GM12878 (cell line): ENCODE results near the gene KLHL24. TPM values are rescaled to one million over a fixed set of nuclear protein-coding genes. Genes with fewer than 3 reads are reported as not detected.

Experiments
- ATAC-seq: fragments of 200-7000 bp; cut with Tn5 transposase; 3 replicates; pipeline ENCODE4 v1.9.1; 2020; ENCODE audit warnings: mild to moderate bottlenecking, moderate library complexity
- BruUV-seq: library from RNA; stranded (reverse); fragments of 400-500 nt; replicated peaks from 2 replicates; lab custom pipeline; 2021; lab: Mats Ljungman, UMichigan
- CTCF ChIA-PET: fragments of 300-600 bp; sonication (Branson Sonifier 250); formaldehyde crosslinking; extraction: SDS; loops from one replicate; lab custom pipeline; 2021; ENCODE audit warnings: inconsistent platforms; lab: Yijun Ruan, JAX
- POLR2A ChIA-PET: fragments of 350-600 bp; formaldehyde crosslinking; extraction: SDS; loops from one replicate; lab custom pipeline; 2021; ENCODE audit warnings: inconsistent platforms; lab: Charles Lee
- RAD21 ChIA-PET: fragments of 300-600 bp; sonication (Branson Sonifier 250); formaldehyde crosslinking; loops from one replicate; lab custom pipeline; 2023; ENCODE audit warnings: antibody characterized with exemption; ENCODE audit not compliant: unreplicated experiment; lab: Charles Lee
- SMC1A ChIA-PET: fragments of 300-600 bp; sonication (Branson Sonifier 250); formaldehyde crosslinking; loops from one replicate; lab custom pipeline; 2023; ENCODE audit not compliant: unreplicated experiment, uncharacterized antibody; lab: Charles Lee
- DNase-seq: peaks from one replicate; pipeline ENCODE4 v3.0.0-alpha.2; 2011; ENCODE audit warnings: low read depth, low spot score
- FAIRE-seq: peaks from 3 replicates; lab custom pipeline; 2011; peaks lifted over from hg19 to GRCh38; lab: Jason Lieb, UNC
- H2AFZ ChIP-seq: 2 replicates; pipeline ENCODE4 v1.6.0; 2011; ENCODE audit warnings: low read depth, low read length, control low read depth; ENCODE audit not compliant: control insufficient read depth
- H3K27ac ChIP-seq: 2 replicates; pipeline ENCODE4 v1.5.1; 2011; ENCODE audit warnings: control low read depth; ENCODE audit not compliant: control insufficient read depth, insufficient read depth
- H3K27me3 ChIP-seq, 2 experiments: replicated peaks in 1 of 2; 2 replicates each; pipeline versions ENCODE4 v1.6.0 to v1.6.1; 2011; ENCODE audit warnings: low read length in 1 of 2; ENCODE audit not compliant: control insufficient read depth in 2 of 2, insufficient read depth in 2 of 2
- H3K36me3 ChIP-seq, 2 experiments: 2 replicates each; pipeline ENCODE4 v1.5.1; 2011; ENCODE audit warnings: low read length in 1 of 2; ENCODE audit not compliant: control insufficient read depth in 2 of 2, insufficient read depth in 2 of 2
- H3K4me1 ChIP-seq: 2 replicates; pipeline ENCODE4 v1.6.1; 2011; ENCODE audit warnings: mild to moderate bottlenecking, low read length, moderate library complexity, mixed read lengths; ENCODE audit not compliant: control insufficient read depth, insufficient read depth
- H3K4me2 ChIP-seq: 2 replicates; pipeline ENCODE4 v1.6.0; 2011; ENCODE audit warnings: control low read depth; ENCODE audit not compliant: control insufficient read depth, insufficient read depth
- H3K4me3 ChIP-seq: fragments of 200-600 bp; sonication (generic); 2 replicates; pipeline ENCODE4 v1.5.1; 2016
- H3K79me2 ChIP-seq: 2 replicates; pipeline ENCODE4 v1.6.0; 2011; ENCODE audit warnings: low read length; ENCODE audit not compliant: control insufficient read depth, insufficient read depth
- H3K9ac ChIP-seq: 2 replicates; pipeline ENCODE4 v1.8.0; 2011; ENCODE audit warnings: low read length, control low read depth, mixed read lengths; ENCODE audit not compliant: control insufficient read depth, insufficient read depth
- H3K9me3 ChIP-seq: replicated peaks from 3 replicates; pipeline ENCODE4 v1.5.1; 2011; ENCODE audit warnings: mild to moderate bottlenecking, low read length; ENCODE audit not compliant: control insufficient read depth, insufficient read depth
- H4K20me1 ChIP-seq: 2 replicates; pipeline ENCODE4 v1.6.0; 2011; ENCODE audit not compliant: control insufficient read depth, insufficient read depth
- BACH1 ChIP-seq: fragments of 450-650 bp; IDR thresholded peaks from 2 replicates; pipeline ENCODE4 v1.6.1; 2017; ENCODE audit warnings: mild to moderate bottlenecking, borderline replicate concordance
- EZH2 ChIP-seq: IDR thresholded peaks from 2 replicates; pipeline ENCODE4 v1.6.1; 2012; ENCODE audit warnings: low read depth, mild to moderate bottlenecking, control low read depth, inconsistent platforms, low read length, borderline replicate concordance; ENCODE audit not compliant: control insufficient read depth
- NFYB ChIP-seq: IDR thresholded peaks from 2 replicates; pipeline ENCODE4 v1.6.1; 2011; ENCODE audit warnings: low read depth, mild to moderate bottlenecking, low read length, improper control_type of control experiment, moderate library complexity; ENCODE audit not compliant: insufficient read depth
- NR2C1 ChIP-seq: fragments of 450-650 bp; IDR thresholded peaks from 2 replicates; pipeline ENCODE4 v1.6.1; 2017; ENCODE audit warnings: antibody characterized with exemption, mild to moderate bottlenecking, moderate library complexity
- RAD21 ChIP-seq: IDR thresholded peaks from 2 replicates; pipeline ENCODE4 v1.6.1; 2011; ENCODE audit warnings: mild to moderate bottlenecking, low read depth, low read length, moderate library complexity; ENCODE audit not compliant: insufficient read depth
- WGBS: methylation state at CpG from one replicate; pipeline ENCODE4 v1.1.6; 2016; ENCODE audit warnings: low lambda C conversion rate; ENCODE audit not compliant: insufficient replicate concordance, insufficient coverage; ENCODE audit errors: missing lambda C conversion rate; 5-methylcytosine and 5-hydroxymethylcytosine counted together
- in situ Hi-C: fragments of 300-500 bp; cut with MboI; formaldehyde crosslinking; loops from 9 replicates; pipeline ENCODE4 v1.14.3; 2018; ENCODE audit warnings: mixed read lengths
- intact Hi-C: fragments of 100-400 bp; cut with micrococcal nuclease; formaldehyde crosslinking; loops from one replicate; pipeline ENCODE4 v1.14.2; 2022; ENCODE audit not compliant: unreplicated experiment
- polyA plus RNA-seq, 11 experiments: library from polyadenylated mRNA; depleted of rRNA in 4 of 11; unstranded in 6 of 11; stranded (reverse) in 5 of 11; fragments of >200 nt; fragmentation: Nextera tagmentation in 4 of 11; fragmentation: Illumina TruSeq in 1 of 11; extraction: Ambion mirVana in 4 of 11; extraction: Trizol in 1 of 11; gene quantifications; 1 replicate in 1 of 11; 2 replicates in 10 of 11; pipeline versions ENCODE4 v1.2.1 to v1.2.3, GENCODE V29; 2011 to 2016; ENCODE audit warnings: inconsistent platforms in 2 of 11, missing spikeins in 2 of 11, low read depth in 1 of 11
- total RNA-seq, 4 experiments: library from RNA; depleted of rRNA in 3 of 4; stranded (reverse); fragments of >200 nt in 3 of 4; fragmentation: Illumina TruSeq in 1 of 4; extraction: Trizol in 1 of 4; gene quantifications; 2 replicates each; pipeline versions ENCODE4 v1.2.1 to v1.2.3, GENCODE V29; 2013 to 2021
- TF ChIP-seq, protein P1 (sequence below): fragments of 450-650 bp; IDR thresholded peaks from 2 replicates; pipeline ENCODE4 v1.6.1; 2017; ENCODE audit warnings: low read depth, mild to moderate bottlenecking, moderate library complexity

The KLHL24 gene
- total and polyA plus RNA-seq, 10 of the 15 experiments (the other 5 are each of a cell fraction or from before 2014, with no cell fraction given): 0.91 to 24.3 (median 5.3) TPM

DNA sequence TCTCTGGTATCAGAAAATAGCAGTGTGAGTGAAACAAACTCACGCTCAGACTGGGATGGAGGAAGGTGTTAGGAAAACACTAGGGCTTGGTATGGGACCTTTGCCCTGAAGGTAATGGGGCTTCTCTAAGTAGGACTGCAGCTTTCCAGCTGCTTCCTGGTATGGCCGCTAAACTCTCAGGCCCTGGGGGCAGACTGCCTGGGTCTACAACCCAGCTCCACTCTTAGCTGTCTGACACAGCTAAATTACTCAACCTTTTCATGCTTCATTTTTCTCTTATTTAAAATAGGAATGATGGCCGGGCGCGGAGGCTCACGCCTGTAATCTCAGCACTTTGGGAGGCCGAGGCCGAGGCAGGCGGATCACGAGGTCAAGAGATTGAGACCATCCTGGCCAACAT is 57.0 kb downstream of the KLHL24 start:
- intact Hi-C loops (no loop called here), in situ Hi-C loops (no loop called here)
- no peak for TF ChIP-seq EZH2
- TF ChIP-seq, all 136 proteins: peak for 0
- Histone ChIP-seq H4K20me1 (no peaks in the 10 kb centered on the region), H3K9ac (no peak overlapping the region), H3K4me1 (no peaks in the 10 kb centered on the region), H3K9me3 (no peaks in the 10 kb centered on the region), H3K4me3 (no peak overlapping the region), H3K4me2 (no peak overlapping the region), H3K27me3 (no peaks in the 10 kb centered on the region), H3K27ac (no peak overlapping the region), H3K36me3 (no peaks in the 10 kb centered on the region), H3K79me2 (no peaks in the 10 kb centered on the region; the same call in 1 of the 2 replicates), H2AFZ (no peak overlapping the region)
- BruUV-seq: no TSS peak
- no peak for FAIRE-seq
- no peak for ATAC-seq
- RAD21 ChIA-PET: interaction anchor here (0.6 kb wide), 1 partner anchor 50 kb away, joined by 3 read pairs; no protein-coding TSS in a partner anchor
- CTCF ChIA-PET: interaction anchor here (0.6 kb wide), 1 partner anchor 137 kb away, joined by 3 read pairs; the partner anchor contains the start of gene KLHL6
- no peak for DNase-seq
- WGBS: 83% methylated on average over 10 of the region's 10 CpGs
- SMC1A ChIA-PET: interaction anchor here (1.1 kb wide), 1 partner anchor 18 kb away, joined by 4 read pairs; no protein-coding TSS in a partner anchor
- POLR2A ChIA-PET: no interaction called here

DNA sequence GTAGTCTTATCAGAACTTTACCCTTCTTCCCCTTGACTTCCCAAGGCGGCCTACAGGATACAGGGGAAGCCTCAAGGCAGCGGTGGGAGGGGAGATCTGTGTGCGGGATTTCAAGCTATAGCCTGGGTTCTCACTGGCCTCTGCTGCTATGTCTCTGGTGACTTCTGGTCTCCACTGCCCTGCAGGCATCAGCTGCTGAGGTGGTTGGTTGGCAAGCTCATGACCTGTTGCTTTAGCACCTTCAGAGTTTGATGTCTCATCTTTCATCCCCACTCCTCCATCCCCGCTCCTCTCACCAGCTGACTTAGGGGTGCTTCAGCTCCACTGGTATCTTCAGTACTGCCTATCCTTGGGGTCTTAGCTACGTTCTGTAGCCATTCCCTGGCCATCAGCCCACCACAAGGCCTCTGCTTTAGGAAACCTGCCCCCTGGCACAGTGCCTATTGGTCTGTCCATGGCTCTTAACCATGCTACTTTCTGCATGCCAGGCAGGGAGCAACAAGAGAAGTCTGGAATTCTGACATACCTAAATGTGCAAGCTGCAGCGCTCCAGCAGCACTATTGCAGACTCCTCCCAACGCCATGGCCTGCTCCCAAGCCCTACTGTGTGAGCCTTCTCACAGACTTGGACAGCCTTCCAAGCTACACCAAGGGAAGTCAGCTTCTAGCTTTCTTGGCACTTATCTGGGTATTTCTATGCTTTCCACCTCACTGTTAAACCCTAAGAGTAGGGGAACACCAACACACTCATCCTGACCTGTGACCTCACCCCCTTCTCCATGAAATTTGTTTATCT is 60.3 kb downstream of the KLHL24 start:
- in situ Hi-C loops: no loop called here
- intact Hi-C loops: loop anchor here (5.0 kb wide), 2 partner anchors 103 to 143 kb away; no protein-coding TSS in a partner anchor
- FAIRE-seq: no peak
- TF ChIP-seq, protein P1, sequence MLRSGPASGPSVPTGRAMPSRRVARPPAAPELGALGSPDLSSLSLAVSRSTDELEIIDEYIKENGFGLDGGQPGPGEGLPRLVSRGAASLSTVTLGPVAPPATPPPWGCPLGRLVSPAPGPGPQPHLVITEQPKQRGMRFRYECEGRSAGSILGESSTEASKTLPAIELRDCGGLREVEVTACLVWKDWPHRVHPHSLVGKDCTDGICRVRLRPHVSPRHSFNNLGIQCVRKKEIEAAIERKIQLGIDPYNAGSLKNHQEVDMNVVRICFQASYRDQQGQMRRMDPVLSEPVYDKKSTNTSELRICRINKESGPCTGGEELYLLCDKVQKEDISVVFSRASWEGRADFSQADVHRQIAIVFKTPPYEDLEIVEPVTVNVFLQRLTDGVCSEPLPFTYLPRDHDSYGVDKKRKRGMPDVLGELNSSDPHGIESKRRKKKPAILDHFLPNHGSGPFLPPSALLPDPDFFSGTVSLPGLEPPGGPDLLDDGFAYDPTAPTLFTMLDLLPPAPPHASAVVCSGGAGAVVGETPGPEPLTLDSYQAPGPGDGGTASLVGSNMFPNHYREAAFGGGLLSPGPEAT: no peak
- TF ChIP-seq NFYB (no peak), BACH1 (no peak), NR2C1 (no peak), RAD21 (no peak)

More for the DNA sequence above, 60.3 kb downstream of the KLHL24 start:
- WGBS: 69% methylated on average over 7 of the region's 7 CpGs
- Histone ChIP-seq H3K79me2 (peaks cover 31% of the 10 kb centered on the region), H2AFZ (no peak overlapping the region), H3K27ac (no peak overlapping the region), H3K4me2 (no peak overlapping the region), H3K4me3 (no peak overlapping the region), H3K9ac (no peak overlapping the region), H3K27me3 (no peaks in the 10 kb centered on the region), H3K4me1 (no peaks in the 10 kb centered on the region), H4K20me1 (no peaks in the 10 kb centered on the region), H3K36me3 (no peaks in the 10 kb centered on the region), H3K9me3 (no peaks in the 10 kb centered on the region)
- ATAC-seq: no peak
- SMC1A ChIA-PET: interaction anchor here (0.5 to 1.4 kb wide), 5 partner anchors 10 to 59 kb away, joined by 3 to 7 read pairs (median 3); no protein-coding TSS in a partner anchor
- no peak for DNase-seq
- BruUV-seq: no TSS peak
- POLR2A ChIA-PET: interaction anchor here (1.1 to 4.5 kb wide), 3 partner anchors 16 to 58 kb away, joined by 3 to 28 read pairs (median 3); partner anchors contain the start of gene KLHL24
- CTCF ChIA-PET: interaction anchor here (0.6 to 1.3 kb wide), 3 partner anchors 41 to 105 kb away, joined by 3 to 4 read pairs (median 3); no protein-coding TSS in a partner anchor
- RAD21 ChIA-PET: interaction anchor here (0.8 kb wide), 1 partner anchor 16 kb away, joined by 3 read pairs; no protein-coding TSS in a partner anchor
